Measurements from ENCODE around the gene HOXA9.

DNA sequence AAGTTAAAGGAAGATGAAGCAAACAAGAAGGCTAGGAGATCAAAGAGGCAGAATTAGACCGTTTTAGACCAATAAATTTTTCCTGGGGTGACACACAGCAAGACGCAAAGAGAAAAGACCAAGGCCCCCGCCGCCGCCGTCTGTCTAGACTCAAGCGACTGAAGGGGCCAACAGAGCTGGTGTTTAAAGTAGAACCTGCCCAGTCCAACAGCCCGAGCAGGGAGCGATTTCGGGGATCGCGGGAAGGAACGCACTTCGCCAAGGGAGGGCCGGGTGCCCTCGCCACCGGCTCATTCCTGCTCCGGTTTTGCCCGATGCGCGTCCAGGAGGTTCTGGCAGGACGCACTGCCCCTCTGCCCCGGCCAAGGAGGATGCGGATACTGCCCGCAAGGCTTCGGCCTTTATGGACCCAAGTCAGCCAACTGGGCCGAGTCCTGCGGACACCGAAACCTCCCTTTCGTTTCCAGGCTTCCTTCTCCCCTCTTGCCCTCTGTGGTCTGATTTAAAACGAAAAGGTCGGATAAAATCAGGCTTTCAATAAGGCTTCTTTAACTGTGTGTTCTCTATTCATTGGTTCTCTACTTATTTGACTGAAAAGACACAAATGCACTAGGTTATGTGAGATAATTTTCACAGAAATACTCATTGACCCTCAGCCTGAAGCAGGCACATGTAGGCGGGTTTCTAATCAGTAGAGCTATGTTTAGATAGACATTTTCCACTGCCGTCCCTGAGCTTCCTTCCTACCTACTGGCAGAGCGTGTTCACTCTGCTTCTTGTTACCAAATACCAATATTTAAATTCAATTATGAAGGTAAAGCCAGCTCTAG lies 6.7 kb downstream of the HOXA9 start:
- TF ChIP-seq, protein P1, sequence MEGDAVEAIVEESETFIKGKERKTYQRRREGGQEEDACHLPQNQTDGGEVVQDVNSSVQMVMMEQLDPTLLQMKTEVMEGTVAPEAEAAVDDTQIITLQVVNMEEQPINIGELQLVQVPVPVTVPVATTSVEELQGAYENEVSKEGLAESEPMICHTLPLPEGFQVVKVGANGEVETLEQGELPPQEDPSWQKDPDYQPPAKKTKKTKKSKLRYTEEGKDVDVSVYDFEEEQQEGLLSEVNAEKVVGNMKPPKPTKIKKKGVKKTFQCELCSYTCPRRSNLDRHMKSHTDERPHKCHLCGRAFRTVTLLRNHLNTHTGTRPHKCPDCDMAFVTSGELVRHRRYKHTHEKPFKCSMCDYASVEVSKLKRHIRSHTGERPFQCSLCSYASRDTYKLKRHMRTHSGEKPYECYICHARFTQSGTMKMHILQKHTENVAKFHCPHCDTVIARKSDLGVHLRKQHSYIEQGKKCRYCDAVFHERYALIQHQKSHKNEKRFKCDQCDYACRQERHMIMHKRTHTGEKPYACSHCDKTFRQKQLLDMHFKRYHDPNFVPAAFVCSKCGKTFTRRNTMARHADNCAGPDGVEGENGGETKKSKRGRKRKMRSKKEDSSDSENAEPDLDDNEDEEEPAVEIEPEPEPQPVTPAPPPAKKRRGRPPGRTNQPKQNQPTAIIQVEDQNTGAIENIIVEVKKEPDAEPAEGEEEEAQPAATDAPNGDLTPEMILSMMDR (IDR thresholded peaks at IDR 0.05) = no peak
- TF ChIP-seq POLR2A (IDR thresholded peaks at IDR 0.05) = no peak

Measured in Peyer's patch (tissue), 4 donors.